Stimulated activated CD4-positive, alpha-beta T cell treated with anti-CD3 and anti-CD28 coated beads, Interleukin-1b, Interleukin-23, amount 100 ng/mL, for 4 hours (primary cell): ENCODE measurements around the gene CUL9.
A peak's percentile ranks its signal among the peaks of the same experiment; 100 is the strongest.

Experiments used
- DNase-seq, 2 donors: peaks; one replicate each; pipeline ENCODE4 v3.0.0-alpha.2; 2020; ENCODE audit warnings: low read depth in 2 of 2

Gene CUL9

DNA sequence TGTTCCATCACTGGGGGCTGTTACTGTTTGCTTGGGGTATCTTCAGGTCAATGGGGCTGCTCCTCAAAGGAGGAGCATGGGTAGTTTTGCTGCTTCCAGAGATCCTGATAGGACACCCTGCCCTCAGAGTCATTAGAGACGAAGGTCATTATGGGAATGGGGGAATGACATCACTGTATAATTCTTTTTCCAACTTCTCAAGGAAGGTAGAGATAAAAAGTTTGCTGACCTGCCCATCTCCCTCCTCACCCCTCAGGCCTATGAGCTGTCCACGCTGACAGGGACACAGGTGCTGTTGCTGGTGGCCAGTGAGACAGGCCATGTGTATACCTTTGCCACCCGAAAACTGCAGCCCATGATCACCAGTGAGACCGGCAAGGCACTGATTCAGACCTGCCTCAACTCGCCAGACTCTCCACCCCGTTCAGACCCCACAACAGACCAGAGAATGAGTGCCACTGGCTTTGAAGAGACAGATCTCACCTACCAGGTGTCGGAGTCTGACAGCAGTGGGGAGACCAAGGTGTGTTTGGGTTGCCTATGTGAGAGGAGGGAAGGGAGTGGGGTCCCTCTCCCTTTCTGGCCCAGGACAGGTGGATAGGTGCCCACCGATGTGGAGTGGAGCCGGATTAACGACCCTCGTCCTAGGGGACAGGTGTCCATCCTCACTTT, 8.3 kb upstream of the CUL9 start:
- DNase-seq, result no peak

DNA sequence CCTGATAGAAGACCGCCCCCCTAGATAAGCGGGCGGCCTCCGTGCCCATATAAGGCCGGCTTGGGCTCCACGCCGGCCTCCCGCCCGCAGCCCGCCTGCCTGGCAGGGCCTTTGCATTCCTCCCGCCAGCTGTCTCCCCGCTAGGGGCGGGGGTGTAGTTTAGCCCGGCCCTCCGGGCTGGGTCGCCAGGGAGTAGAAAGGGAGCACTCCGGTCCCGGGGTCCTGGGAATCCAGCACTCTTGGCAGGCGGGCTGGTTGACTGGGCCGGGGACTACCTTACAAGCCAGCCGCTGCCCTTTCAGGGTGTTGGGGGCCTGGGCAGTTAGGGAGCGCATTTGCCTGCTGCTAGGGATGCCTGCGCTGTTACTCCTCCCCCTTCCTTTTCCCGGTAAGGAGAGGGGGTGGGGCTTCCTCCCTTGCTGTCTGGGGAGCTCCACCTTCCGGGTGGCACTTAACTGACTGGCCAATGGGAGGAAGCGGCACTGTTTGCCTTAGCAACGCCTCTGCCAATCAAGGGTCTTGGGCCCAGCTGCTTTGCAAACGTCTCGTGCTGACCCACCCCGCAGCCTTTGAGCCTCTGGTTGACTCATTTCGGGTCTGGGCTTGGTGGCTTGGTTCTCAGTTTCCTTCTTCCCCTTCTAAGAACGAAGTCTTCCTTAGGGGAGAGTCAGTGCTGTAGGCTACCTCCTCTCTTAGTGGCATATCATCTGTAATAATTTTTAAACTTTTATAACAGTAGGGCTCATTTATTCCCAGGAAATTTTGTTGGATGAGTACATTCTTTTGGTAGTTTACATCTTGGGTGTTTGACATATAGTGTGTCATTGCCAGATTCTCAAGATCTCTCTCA, 7.5 kb upstream of the CUL9 start:
- DNase-seq, result peak; percentile 74 to 89

DNA sequence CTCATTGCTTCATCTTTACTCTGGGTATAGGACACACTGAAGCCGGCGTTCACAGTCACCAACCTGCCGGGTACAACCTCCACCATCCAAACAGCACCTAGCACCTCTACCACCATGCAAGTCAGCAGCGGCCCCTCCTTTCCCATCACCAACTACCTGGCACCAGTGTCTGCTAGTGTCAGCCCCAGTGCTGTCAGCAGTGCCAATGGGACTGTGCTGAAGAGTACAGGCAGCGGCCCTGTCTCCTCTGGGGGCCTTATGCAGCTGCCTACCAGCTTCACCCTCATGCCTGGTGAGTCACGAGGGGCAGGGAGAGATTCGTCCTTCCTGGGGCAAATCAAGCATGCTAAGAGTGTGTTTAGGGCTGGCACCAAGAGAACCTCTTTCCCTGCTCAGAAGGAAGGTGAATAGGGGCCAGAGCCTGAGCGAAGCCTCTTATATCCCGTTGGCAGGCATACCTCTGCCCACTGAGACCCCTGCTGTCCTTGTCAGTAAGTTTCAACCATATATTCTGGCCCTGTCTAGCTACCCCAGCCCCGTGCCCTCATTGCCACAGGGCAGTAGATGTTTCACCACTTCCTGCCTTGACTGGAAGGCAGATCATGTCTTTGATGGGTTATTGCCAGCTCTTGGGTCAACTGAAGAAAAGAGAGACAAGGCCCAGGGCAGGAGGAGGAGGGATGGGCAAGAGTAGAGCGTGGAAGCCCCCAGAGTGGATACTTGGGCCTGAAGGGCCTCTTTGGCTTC, 6.1 kb upstream of the CUL9 start:
- no peak for DNase-seq

DNA sequence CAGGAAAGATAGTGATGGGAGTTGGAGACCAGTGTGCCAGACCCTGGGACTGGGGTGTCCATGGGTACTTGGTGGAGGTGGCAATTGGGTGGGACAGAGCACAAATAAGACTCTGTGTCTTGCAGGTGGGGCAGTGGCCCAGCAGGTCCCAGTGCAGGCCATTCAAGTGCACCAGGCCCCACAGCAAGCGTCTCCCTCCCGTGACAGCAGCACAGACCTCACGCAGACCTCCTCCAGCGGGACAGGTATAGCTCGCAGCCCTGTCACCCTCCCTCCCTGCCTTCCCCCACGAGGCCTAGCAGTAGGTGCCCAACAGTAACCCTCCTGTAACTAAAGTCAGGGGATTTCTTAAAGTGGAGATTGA, 5.6 kb upstream of the CUL9 start:
- no peak for DNase-seq

- no peak for DNase-seq
These were observed 3.8 kb upstream of the CUL9 start for GRCh38 chr6:43178150-43178549.

DNA sequence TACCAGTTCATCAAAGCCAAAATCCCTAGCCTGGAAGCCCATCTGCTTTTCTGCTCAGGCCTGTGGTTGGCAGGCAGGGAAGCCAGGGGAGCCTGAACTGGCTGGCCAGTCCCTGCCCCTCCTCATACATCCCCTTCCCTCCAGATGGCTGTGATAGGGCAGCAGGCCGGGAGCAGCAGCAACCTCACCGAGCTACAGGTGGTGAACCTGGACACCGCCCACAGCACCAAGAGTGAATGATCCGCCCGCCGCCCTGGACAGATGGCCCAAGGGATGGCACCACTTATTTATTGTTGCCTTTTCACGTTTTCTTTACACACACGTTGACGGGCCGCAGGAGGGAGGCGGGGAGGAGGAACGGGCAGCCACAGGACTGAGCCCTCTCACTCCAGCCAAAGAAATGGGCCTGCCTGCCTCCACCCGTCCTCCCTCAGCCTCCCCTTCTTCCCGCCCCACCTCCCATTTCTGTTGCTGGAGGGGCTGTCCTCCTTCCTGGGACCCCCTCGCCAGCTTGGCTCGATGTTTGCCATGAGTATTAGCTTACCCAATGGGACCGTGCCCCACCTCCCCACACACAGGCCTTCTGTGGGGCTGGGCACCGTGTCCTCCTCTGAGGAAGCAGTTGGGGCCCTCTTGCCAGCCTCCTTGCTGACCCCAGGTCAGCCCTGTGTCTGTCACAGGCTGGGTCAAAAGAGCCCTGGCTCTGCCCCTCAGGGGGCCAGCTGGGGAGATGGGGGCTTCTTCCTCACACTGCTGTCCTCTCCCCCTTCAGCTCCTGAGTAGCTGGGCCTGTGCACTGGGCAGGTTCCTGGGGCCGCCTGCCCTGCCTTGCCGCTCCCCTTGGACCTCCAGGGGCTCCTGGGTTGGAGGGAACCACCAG, 2.8 kb upstream of the CUL9 start:
- DNase-seq, result no peak

GRCh38 chr6:43180058-43180457, 1.9 kb upstream of the CUL9 start:
- no peak for DNase-seq

DNA sequence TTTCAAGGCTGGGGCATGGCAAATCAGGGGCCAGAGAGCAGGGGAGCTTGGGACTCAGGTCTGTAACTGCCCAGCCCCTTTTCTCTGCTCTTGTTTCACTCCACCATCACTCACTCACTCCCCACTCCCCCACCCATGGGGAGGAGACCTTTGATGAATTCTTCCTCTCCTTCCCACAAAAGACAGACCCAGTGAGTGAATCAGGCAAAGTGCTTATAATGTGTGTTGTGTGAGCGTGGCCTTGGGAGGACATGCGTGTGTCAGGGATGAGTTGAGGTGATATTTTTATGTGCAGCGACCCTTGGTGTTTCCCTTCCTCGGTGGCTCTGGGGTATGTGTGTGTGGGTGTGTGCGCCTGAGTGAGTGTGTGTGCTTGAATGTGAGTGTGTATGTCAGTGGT, 1.0 kb upstream of the CUL9 start:
- DNase-seq, result no peak

DNA sequence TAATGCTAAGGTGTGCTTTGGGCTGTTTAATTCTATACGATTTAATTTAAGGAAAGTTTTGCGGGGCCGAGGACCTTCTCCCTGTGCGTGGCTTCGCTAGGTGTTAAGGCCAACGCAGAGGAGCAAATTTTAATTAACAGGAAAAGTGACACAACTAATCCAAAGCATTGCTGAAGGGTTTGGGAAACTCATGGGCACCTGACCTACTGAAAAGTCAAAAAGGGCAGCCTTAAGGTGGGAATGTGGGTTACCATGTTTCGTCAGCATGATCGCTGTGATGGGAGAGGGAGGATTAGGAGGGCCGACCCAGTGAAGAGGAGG, 415 bp upstream of the CUL9 start:
- no peak for DNase-seq

DNA sequence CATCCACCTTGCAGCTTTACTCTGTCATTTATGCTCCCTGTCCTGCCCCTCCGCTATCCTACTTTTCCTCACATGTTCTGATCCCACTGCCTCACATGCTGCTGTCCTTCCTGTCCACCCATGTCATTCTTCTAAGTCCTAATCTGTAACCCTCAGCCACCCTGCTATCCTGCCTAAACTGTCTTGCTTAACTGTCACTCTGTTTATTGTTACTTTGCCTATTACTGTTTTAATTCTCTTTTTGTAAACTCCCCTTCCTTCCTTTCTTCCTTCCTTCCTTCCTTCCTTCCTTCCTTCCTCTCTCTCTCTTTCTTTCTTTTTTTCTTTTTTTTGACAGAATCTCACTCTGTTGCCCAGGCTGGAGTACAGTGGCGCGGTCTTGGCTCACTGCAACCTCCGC, 1.4 kb downstream of the CUL9 start:
- DNase-seq, result no peak

DNA sequence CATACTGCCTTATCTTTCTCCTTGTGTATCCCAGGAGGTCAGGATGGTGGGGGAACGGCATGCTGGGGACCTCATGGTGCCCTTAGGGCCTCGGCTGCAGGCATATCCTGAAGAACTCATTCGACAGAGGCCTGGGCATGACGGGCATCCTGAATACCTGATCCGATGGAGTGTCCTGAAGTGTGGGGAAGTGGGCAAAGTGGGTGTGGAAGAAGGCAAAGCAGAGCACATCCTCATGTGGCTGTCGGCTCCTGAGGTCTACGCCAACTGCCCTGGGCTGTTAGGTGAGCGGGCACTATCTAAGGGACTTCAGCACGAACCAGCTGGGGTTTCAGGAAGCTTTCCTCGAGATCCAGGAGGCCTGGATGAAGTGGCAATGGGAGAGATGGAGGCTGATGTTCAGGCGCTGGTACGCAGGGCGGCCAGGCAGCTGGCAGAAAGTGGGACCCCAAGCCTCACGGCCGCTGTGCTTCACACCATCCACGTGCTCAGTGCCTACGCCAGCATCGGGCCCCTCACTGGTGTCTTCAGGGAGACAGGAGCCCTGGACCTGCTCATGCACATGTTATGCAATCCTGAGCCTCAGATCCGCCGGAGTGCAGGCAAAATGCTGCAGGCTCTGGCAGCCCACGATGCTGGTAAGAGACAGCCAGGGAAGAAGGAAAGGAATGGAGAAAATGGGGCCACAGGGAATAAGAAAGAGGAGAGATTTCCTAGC, 2.4 kb downstream of the CUL9 start:
- DNase-seq, result no peak

- no peak for DNase-seq
These were observed 3.5 kb downstream of the CUL9 start for GRCh38 chr6:43185391-43185985.

GRCh38 chr6:43186019-43186418, 4.0 kb downstream of the CUL9 start:
- no peak for DNase-seq

DNA sequence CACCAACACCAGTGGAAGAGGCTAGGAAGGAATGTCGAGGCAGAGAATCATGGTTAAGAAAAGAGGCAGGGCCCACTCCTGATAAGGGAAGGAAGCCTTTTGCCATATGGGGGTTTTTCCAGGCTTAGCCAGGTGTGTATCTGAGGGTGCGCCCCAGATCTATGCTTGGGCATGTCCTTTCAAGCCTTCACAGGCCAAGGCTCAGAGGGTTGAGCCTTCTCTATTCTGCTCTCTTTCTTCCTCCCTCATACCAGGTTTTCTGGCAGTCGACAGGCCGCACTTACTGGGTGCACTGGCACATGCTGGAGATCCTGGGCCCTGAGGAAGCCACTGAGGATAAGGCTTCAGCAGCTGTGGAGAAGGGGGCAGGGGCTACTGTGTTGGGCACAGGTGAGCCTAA, 4.7 kb downstream of the CUL9 start:
- no peak for DNase-seq

DNA sequence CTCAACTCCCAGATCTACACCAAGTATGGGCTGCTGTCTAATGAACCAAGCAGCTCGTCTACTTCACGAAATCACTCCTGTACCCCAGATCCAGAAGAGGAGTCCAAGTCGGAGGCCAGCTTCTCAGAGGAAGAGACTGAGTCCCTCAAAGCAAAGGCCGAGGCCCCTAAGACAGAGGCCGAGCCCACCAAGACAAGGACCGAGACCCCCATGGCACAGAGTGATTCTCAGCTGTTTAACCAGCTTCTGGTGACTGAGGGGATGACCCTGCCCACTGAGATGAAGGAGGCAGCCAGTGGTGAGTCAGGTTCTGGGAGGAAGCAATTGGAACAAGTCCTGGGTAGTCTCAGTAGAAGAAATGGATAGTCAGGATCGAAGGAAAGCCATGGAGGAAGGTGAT, 5.8 kb downstream of the CUL9 start:
- no peak for DNase-seq

GRCh38 chr6:43188426-43188825, 6.4 kb downstream of the CUL9 start:
- DNase-seq, result no peak

GRCh38 chr6:43189776-43190304, 7.8 kb downstream of the CUL9 start:
- no peak for DNase-seq

GRCh38 chr6:43192911-43193310, 10.9 kb downstream of the CUL9 start:
- no peak for DNase-seq

- DNase-seq, result no peak
These were observed 11.9 kb downstream of the CUL9 start for GRCh38 chr6:43193929-43194328.

GRCh38 chr6:43196337-43196736, 14.3 kb downstream of the CUL9 start:
- DNase-seq, result no peak

- DNase-seq, result no peak
These were observed 17.9 kb downstream of the CUL9 start for GRCh38 chr6:43199912-43200311.
